GM13977 (cell line): ENCODE data around the gene RIT2.

Experiments used
- DNase-seq: peaks from one replicate; pipeline ENCODE4 v3.0.0; 2012; ENCODE audit warnings: low spot score
- in situ Hi-C: fragments of 300-500 bp; cut with MboI; formaldehyde crosslinking; loops from one replicate; pipeline ENCODE4 v1.12.0; 2022; ENCODE audit warnings: low sequenced_read_pairs, low pct_unique_long_range_greater_than_20kb, mixed read lengths, inconsistent platforms; ENCODE audit not compliant: unreplicated experiment
- TF ChIP-seq, protein P1 (sequence below): IDR thresholded peaks from 2 replicates; pipeline ENCODE4 v1.5.1; 2012; ENCODE audit warnings: mild to moderate bottlenecking, control low read depth; ENCODE audit not compliant: insufficient read depth; ENCODE audit errors: extremely low read depth, missing control alignments

The RIT2 gene

DNA sequence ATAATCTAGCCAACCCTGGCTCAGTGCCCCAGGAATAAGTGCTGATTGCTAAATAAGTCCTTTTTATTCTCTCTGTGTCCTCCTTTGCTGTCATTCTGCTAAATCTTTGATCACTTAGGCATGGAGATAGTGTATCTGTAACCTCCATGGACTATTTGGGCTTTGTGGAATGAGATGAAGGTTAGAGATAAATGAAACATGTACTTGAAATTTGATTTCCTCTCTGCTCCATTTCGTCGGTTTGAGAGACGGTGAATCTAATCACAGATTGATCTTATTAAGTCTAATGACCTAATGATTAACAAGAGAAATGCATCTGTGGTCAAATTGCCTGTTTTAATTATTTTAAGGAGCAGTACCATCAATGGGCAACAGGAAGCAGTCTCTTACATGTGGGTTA is 159.2 kb downstream of the RIT2 start:
- in situ Hi-C loops: no loop called here
- DNase-seq: no peak
- TF ChIP-seq, protein P1, sequence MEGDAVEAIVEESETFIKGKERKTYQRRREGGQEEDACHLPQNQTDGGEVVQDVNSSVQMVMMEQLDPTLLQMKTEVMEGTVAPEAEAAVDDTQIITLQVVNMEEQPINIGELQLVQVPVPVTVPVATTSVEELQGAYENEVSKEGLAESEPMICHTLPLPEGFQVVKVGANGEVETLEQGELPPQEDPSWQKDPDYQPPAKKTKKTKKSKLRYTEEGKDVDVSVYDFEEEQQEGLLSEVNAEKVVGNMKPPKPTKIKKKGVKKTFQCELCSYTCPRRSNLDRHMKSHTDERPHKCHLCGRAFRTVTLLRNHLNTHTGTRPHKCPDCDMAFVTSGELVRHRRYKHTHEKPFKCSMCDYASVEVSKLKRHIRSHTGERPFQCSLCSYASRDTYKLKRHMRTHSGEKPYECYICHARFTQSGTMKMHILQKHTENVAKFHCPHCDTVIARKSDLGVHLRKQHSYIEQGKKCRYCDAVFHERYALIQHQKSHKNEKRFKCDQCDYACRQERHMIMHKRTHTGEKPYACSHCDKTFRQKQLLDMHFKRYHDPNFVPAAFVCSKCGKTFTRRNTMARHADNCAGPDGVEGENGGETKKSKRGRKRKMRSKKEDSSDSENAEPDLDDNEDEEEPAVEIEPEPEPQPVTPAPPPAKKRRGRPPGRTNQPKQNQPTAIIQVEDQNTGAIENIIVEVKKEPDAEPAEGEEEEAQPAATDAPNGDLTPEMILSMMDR: no peak

DNA sequence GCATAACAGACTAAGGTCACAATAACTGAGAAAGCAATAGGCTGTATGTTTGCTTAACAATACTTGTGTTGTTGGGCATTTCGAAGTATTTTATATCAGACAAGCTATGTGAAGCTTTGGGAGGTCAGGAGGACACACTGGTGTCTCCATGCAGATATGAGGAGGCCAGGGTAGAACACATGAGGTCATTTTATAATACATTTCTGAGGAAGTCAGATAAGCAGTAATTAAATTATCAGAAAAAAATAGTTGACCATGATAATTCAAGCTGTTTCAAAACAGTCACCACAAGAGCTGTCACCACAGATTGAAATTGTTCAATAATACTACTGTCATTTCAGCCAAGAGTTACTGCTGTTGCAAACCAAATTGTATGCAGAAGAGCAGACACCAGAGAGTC is 160.6 kb downstream of the RIT2 start:
- TF ChIP-seq, protein P1: no peak
- in situ Hi-C loops: no loop called here
- DNase-seq: no peak

DNA sequence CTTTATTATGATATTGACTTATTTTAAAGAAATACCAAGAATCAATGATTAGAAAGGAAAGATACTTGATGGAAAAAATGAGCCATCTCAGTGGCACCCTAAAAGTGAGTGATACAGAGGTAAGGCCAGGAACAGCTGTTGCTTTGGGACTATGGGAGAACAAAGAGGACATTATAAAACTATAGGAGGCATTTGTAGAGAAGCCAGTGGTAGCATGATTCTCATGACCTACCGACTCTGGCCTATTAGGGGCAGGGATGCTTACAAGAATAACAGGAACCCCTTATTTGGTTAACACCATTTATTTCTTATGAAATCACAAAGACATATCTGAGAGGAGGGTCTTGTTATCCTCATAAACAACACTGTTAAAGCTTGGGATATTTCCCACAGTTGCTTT is 162.2 kb downstream of the RIT2 start:
- TF ChIP-seq, protein P1: no peak
- no peak for DNase-seq
- in situ Hi-C loops: no loop called here

DNA sequence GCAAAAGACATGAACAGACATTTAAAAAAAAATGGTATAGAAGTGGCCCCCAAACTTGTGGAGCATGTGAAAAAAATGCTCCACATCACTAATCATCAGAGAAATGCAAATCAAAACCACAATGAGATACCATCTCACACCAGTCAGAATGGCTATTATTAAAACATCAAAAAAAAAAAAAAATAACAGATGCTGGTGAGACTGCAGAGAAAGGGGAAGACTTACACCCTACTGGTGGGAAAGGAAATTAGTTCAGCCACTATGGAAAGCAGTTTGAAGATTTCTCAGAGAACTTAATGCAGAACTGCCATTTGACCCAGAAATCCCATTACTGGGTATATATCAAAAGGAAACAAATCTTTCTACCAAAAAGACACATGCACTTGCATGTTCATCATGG is 164.8 kb downstream of the RIT2 start:
- in situ Hi-C loops: no loop called here
- TF ChIP-seq, protein P1: no peak
- no peak for DNase-seq

DNA sequence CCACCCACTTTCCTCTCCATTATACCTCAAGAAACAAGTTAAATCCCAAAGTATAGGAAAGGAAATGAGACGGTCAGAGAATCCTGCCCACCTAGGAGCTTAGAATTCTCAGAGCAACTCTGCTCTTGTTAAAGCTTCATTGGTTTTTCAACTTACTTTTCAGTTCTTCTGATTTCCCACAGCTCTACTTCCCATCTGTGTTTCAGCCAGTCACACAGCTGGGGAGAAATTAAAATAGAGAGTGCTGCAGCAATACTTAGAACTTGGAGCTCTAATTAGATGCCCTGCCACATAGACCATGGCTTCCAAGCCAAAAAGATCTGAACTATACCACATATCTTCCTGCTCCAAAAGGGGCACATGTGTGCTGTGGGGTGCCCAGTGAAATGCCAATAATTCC is 166.7 kb downstream of the RIT2 start:
- DNase-seq: no peak
- TF ChIP-seq, protein P1: no peak
- in situ Hi-C loops: no loop called here

DNA sequence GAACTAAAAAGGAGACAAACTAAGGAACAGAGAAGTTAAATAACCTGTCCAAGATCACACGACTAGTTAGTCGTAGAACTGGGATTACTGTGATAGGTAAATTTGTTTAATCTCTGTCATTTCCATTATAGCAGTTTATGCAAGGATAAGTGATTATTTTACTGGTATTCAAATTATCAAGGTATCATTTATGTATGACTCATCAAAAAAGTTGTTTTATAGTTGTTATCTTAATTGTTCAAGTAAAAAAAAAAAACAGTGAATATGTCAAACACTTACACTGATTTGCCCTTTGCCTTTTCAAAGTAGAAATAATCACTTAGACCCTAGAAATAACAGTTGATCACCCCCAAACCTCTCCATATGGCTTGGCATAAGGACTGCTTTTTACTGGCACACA is 173.6 kb downstream of the RIT2 start:
- in situ Hi-C loops: no loop called here
- TF ChIP-seq, protein P1: no peak
- no peak for DNase-seq

DNA sequence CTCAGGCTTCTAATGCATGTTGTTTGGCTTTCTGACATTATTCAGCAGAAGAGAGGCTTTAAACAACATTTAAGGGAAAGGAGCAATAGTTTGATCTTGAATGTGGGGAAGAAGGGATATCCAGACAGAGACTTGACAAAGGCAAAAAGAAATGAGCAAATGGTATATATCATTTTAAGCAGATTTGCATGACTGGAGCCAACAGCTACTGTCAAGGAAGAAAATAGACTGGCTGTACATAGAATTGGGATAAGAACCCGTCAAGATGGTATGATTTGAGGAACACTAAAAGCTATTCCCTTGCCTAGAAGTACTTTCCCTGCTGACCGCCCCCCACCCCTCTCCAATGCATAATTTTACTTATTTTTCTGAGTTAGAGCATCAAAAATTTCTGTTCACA is 174.5 kb downstream of the RIT2 start:
- in situ Hi-C loops: no loop called here
- no peak for DNase-seq
- TF ChIP-seq, protein P1: no peak
